Stimulated activated naive B cell treated with anti-CD40 and anti-IgM and Interleukin-4, amounts not matched to agents 10 μg/mL and 1 μg/mL and 100 μg/mL, for 72 hours (primary cell): ENCODE results near the gene RBM19.

ENCODE experiments used
- ATAC-seq, 2 donors: fragments of 150-1000 bp; cut with Tn5 transposase; replicated peaks; 2 replicates each; pipeline ENCODE4 v1.10.0; 2021; ENCODE audit warnings: moderate library complexity in 1 of 2
- DNase-seq: peaks from one replicate; pipeline ENCODE4 v3.0.0; 2021
- H3K27ac Mint-ChIP-seq: one replicate; pipeline ENCODE4 v1.8.0; 2022; ENCODE audit warnings: mild to moderate bottlenecking, mixed read lengths
- H3K27me3 Mint-ChIP-seq, 2 donors: one replicate each; pipeline ENCODE4 v1.8.0; 2022; ENCODE audit warnings: mixed read lengths in 2 of 2
- H3K36me3 Mint-ChIP-seq, 2 donors: one replicate each; pipeline ENCODE4 v1.8.0; 2022; ENCODE audit warnings: mixed read lengths in 2 of 2, mild to moderate bottlenecking in 1 of 2
- H3K4me1 Mint-ChIP-seq, 2 donors: one replicate each; pipeline ENCODE4 v1.8.0; 2022; ENCODE audit warnings: mixed read lengths in 2 of 2, mild to moderate bottlenecking in 1 of 2
- H3K4me3 Mint-ChIP-seq, 2 donors: one replicate each; pipeline ENCODE4 v1.8.0; 2022; ENCODE audit warnings: mild to moderate bottlenecking in 2 of 2, mixed read lengths in 2 of 2, moderate library complexity in 1 of 2
- H3K9me3 Mint-ChIP-seq, 2 donors: one replicate each; pipeline ENCODE4 v1.8.0; 2022; ENCODE audit warnings: mixed read lengths in 2 of 2, mild to moderate bottlenecking in 1 of 2

The RBM19 gene

GRCh38 chr12:113781415-113782198, 184.5 kb downstream of the RBM19 start:
- Mint-ChIP-seq H3K4me3 (no peak overlapping the region), H3K4me1 (no peaks in the 10 kb centered on the region), H3K36me3 (peaks cover 0 to 2% of the 10 kb centered on the region in 2 donors), H3K27me3 (peaks cover 42 to 60% of the 10 kb centered on the region in 2 donors), H3K9me3 (peaks cover 3 to 7% of the 10 kb centered on the region in 2 donors), H3K27ac (no peak overlapping the region)
- DNase-seq (no peak), ATAC-seq (no peak)

- H3K36me3 Mint-ChIP-seq: peaks cover 0 to 2% of the 10 kb centered on the region in 2 donors
- peaks cover 33 to 65% of the 10 kb centered on the region in 2 donors for H3K27me3 Mint-ChIP-seq
- H3K9me3 Mint-ChIP-seq: peaks cover 3 to 7% of the 10 kb centered on the region in 2 donors
- H3K4me3 Mint-ChIP-seq: no peak overlapping the region
- H3K4me1 Mint-ChIP-seq: no peaks in the 10 kb centered on the region
- ATAC-seq: no peak
- DNase-seq: no peak
- H3K27ac Mint-ChIP-seq: no peak overlapping the region
These were observed 186.4 kb downstream of the RBM19 start for GRCh38 chr12:113779774-113780173.

- Mint-ChIP-seq H3K4me3 (no peak overlapping the region), H3K9me3 (peaks cover 6 to 8% of the 10 kb centered on the region in 2 donors), H3K27me3 (peaks cover 35 to 74% of the 10 kb centered on the region in 2 donors), H3K27ac (no peak overlapping the region), H3K4me1 (no peaks in the 10 kb centered on the region), H3K36me3 (peaks cover 0 to 4% of the 10 kb centered on the region in 2 donors)
- ATAC-seq (no peak), DNase-seq (no peak)
These were observed 187.5 kb downstream of the RBM19 start for GRCh38 chr12:113778432-113779132.

GRCh38 chr12:113777751-113778150, 188.4 kb downstream of the RBM19 start:
- Mint-ChIP-seq H3K27me3 (peaks cover 34 to 69% of the 10 kb centered on the region in 2 donors), H3K36me3 (peaks cover 0 to 4% of the 10 kb centered on the region in 2 donors), H3K9me3 (peaks cover 7 to 8% of the 10 kb centered on the region in 2 donors), H3K4me3 (no peak overlapping the region), H3K4me1 (no peaks in the 10 kb centered on the region), H3K27ac (no peak overlapping the region)
- ATAC-seq (no peak), DNase-seq (no peak)

- Mint-ChIP-seq H3K9me3 (peaks cover 7 to 8% of the 10 kb centered on the region in 2 donors), H3K4me3 (no peak overlapping the region), H3K4me1 (no peaks in the 10 kb centered on the region), H3K27me3 (peaks cover 34 to 61% of the 10 kb centered on the region in 2 donors), H3K27ac (no peak overlapping the region), H3K36me3 (peaks cover 0 to 4% of the 10 kb centered on the region in 2 donors)
- ATAC-seq (no peak), DNase-seq (no peak)
These were observed 189.6 kb downstream of the RBM19 start for GRCh38 chr12:113776536-113776935.

GRCh38 chr12:113774526-113774925, 191.6 kb downstream of the RBM19 start:
- Mint-ChIP-seq H3K27me3 (peaks cover 22 to 48% of the 10 kb centered on the region in 2 donors), H3K4me3 (no peak overlapping the region), H3K36me3 (peaks cover 0 to 1% of the 10 kb centered on the region in 2 donors), H3K4me1 (no peaks in the 10 kb centered on the region), H3K27ac (no peak overlapping the region), H3K9me3 (peaks cover 2 to 4% of the 10 kb centered on the region in 2 donors)
- DNase-seq (no peak), ATAC-seq (no peak)

- Mint-ChIP-seq H3K36me3 (peaks cover 0 to 1% of the 10 kb centered on the region in 2 donors), H3K27ac (no peak overlapping the region), H3K4me1 (no peaks in the 10 kb centered on the region), H3K27me3 (peaks cover 19 to 42% of the 10 kb centered on the region in 2 donors), H3K9me3 (peaks cover 2 to 4% of the 10 kb centered on the region in 2 donors), H3K4me3 (no peak overlapping the region)
- no peak for ATAC-seq
- DNase-seq: no peak
These were observed 193.6 kb downstream of the RBM19 start for GRCh38 chr12:113772505-113773030.

- Mint-ChIP-seq H3K4me1 (no peaks in the 10 kb centered on the region), H3K4me3 (no peak overlapping the region), H3K27ac (no peak overlapping the region), H3K36me3 (peaks cover 0 to 1% of the 10 kb centered on the region in 2 donors), H3K27me3 (peaks cover 22 to 41% of the 10 kb centered on the region in 2 donors), H3K9me3 (peaks cover 2 to 10% of the 10 kb centered on the region in 2 donors)
- no peak for ATAC-seq
- no peak for DNase-seq
These were observed 195.7 kb downstream of the RBM19 start for GRCh38 chr12:113770389-113770865.

GRCh38 chr12:113769305-113769704, 196.8 kb downstream of the RBM19 start:
- Mint-ChIP-seq H3K36me3 (peaks cover 0 to 1% of the 10 kb centered on the region in 2 donors), H3K4me3 (no peak overlapping the region), H3K27me3 (peaks cover 25 to 41% of the 10 kb centered on the region in 2 donors), H3K4me1 (no peaks in the 10 kb centered on the region), H3K27ac (no peak overlapping the region), H3K9me3 (peaks cover 2 to 10% of the 10 kb centered on the region in 2 donors)
- no peak for ATAC-seq
- no peak for DNase-seq

- Mint-ChIP-seq H3K9me3 (peaks cover 2 to 10% of the 10 kb centered on the region in 2 donors), H3K27ac (no peak overlapping the region), H3K27me3 (peaks cover 25 to 40% of the 10 kb centered on the region in 2 donors), H3K36me3 (peaks cover 0 to 1% of the 10 kb centered on the region in 2 donors), H3K4me1 (no peaks in the 10 kb centered on the region), H3K4me3 (no peak overlapping the region)
- ATAC-seq (no peak), DNase-seq (no peak)
These were observed 197.3 kb downstream of the RBM19 start for GRCh38 chr12:113768850-113769249.

- Mint-ChIP-seq H3K36me3 (no peaks in the 10 kb centered on the region), H3K9me3 (peaks cover 0 to 6% of the 10 kb centered on the region in 2 donors), H3K4me1 (no peaks in the 10 kb centered on the region), H3K4me3 (no peak overlapping the region), H3K27ac (no peak overlapping the region), H3K27me3 (peaks cover 29 to 47% of the 10 kb centered on the region in 2 donors)
- DNase-seq (no peak), ATAC-seq (no peak)
These were observed 198.9 kb downstream of the RBM19 start for GRCh38 chr12:113766879-113767878.
